GM18873 (cell line): ENCODE results near the gene ARSH.
"Not testable (repeated sequence)": the region's sequence is repeated elsewhere in the genome, so short reads cannot be mapped to it uniquely, and the experiment has no call there.

ENCODE experiments used
- ATAC-seq: cut with Tn5 transposase; IDR thresholded peaks from one replicate; pipeline ENCODE4 v1.9.1; 2021; ENCODE audit warnings: mild to moderate bottlenecking, moderate library complexity, moderate number of reproducible peaks; ENCODE audit not compliant: unreplicated experiment, low FRiP score

Gene ARSH, protein sequence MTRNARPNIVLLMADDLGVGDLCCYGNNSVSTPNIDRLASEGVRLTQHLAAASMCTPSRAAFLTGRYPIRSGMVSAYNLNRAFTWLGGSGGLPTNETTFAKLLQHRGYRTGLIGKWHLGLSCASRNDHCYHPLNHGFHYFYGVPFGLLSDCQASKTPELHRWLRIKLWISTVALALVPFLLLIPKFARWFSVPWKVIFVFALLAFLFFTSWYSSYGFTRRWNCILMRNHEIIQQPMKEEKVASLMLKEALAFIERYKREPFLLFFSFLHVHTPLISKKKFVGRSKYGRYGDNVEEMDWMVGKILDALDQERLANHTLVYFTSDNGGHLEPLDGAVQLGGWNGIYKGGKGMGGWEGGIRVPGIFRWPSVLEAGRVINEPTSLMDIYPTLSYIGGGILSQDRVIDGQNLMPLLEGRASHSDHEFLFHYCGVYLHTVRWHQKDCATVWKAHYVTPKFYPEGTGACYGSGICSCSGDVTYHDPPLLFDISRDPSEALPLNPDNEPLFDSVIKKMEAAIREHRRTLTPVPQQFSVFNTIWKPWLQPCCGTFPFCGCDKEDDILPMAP

DNA sequence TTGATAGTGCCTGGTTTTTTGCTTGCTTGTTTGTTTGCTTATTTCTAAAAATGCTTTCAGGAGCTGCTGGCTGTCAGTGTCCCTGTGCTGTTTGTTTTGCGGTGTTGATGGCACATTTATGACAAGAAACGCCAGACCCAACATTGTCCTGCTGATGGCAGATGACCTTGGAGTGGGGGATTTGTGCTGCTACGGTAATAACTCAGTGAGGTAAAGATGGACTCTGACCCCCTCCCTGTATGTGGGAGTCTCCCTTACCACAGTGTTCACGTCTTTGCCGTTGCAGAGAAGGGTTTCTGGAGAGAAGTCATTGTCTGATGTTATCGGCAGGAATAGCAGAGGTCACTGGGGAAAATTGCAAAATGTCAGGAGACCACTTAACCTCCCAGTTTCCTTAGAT lies at the start of gene ARSH:
ARSH (plus strand) TSS at position 52 of the 400 bp plus-strand sequence; CDS start at position 119, 67 bp downstream.
- no peak for ATAC-seq

DNA sequence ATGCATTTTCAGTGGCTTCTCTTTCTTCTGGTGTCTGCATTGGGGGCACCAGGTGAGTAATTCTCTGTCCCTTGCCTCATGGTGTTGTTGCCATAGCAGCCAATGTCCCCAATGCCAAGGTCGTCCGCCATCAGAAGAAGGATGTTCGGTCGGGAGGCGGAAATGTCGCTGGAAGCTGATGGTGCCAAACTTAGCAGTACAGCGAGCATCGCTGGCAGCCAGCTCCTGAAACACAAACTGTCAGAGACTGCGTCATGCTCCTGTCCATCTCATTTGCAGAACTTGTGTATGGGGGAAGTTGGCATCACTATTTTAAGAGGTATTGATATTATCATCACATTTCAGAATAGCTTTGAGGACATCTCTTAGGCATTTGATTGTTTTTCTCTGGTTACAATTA lies 48.1 kb upstream of the ARSH start:
- no peak for ATAC-seq

DNA sequence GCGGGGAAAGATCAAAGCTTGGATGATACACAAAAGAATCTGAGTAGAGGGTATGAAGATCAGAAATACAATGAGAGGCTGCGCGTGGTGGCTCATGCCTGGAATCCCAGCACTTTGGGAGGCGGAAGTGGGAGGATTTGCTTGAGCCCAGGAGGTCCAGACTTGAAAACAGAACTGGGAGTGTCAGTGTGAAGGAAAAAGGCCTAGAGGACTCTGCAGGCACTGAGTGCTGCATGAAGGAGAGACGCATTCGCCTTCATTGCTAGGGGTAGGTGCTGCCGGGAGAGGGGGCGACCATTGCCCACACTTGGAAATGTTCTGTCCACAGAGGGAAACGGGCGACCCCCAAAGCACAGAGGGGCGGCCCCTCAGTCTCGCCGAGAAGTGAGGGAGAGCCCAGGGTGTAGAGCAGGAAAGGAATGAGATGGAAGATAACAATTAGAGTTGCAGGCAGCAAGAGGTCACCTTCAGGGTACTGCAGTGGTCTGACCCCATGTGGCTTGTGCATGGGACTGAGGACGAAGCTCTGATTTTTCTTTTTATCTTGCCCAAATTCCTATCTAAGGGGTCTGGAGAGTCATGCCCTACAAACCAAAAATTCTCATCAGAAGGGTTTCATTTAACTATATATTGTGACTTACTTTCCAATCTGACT lies 45.4 kb upstream of the ARSH start:
- ATAC-seq = no peak

DNA sequence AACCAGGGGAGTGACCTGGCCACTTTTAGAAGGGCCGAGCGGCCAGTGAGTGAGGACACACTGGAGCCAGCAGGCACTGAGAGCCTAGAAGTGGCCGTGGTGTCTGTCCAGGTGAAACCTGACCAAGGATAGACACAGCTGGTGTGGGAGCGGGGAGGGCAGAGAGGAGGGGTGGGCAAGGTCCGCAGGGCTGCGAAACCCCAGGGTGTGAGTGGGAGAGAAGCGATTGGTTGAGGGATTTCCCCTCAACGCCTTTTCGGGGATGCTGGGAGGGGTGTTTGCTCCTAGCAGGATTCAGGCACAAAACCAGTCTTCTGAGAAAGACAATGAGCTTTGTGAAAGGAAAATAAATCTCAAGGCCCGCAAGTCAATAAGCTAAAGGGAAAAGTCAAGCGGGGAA lies 44.0 kb upstream of the ARSH start:
- ATAC-seq = no peak

DNA sequence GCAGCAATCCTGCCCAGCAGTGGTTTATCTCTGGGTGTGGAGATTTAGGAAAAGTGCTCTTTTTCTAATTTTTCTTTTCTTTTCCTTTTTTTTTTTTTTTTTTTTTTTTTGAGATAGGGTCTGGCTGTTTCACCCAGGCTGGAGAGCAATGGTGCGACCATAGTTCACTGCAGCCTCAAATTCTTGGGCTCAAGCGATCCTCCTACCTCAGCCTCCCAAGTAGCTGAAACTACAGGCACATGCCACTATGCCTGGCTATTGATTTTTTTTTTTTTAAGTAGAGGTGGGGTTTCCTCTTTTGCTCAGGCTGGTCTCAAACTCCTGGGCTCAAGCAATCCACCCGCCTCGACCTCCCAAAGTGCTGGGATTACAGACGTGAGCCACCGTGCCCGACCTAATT lies 42.9 kb upstream of the ARSH start:
- not testable (repeated sequence) for ATAC-seq

DNA sequence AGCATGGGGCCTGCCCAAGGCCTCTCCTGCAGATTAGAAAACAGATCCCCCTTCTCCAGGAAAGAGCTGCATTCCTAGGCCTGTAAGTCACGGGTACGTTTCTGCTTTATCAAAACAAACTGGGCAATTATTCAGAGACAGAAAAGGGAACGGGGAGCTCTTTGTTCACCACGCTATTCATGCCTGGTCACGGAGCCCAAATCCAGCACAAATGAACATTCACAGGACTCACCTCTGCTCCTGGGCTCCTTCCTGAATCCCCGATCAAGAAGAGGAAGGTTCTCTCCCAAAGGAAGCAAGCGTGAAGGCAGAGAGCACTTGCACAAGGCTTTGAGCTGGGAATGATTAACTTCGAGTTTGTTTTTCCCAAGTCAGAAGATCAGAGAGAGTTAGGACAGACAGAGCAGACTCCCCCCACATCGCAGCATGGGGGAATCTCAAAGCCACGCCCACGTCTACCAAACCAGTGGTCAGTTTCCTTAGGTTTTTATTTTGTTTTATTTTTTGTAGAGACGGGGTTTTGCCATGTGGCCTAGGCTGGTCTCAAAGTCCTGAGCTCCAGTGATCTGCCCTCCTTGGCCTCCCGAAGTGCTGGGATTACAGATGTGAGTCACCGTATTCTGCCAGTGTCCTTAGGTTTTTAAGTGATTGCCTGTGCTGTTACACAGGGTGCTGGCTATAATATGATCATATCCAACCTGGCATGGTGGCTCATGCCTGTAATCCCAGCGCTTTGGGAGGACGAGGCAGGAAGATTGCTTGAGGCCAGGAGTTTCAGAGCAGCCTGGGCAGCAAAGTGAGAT lies 42.2 kb upstream of the ARSH start:
- not testable (repeated sequence) for ATAC-seq

DNA sequence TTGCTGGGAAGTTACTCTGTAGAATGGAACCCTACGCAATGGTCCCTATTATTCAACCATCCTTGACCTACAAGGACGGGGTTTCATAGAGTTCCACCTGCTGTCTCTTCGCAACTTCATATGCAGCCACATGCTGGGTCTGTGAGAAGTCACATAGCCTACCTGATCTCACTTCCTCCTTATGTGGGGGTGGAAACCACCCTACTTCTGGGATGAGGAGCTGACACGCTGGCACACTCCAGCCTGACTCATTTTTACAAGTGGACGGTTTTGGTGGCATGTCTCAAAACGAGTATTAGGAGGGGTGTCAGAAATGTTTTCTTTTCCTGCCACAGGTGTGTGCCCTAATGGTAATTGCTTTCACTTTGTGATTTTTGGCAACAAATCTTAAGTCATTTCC lies 40.4 kb upstream of the ARSH start:
- peak; percentile 62 for ATAC-seq

DNA sequence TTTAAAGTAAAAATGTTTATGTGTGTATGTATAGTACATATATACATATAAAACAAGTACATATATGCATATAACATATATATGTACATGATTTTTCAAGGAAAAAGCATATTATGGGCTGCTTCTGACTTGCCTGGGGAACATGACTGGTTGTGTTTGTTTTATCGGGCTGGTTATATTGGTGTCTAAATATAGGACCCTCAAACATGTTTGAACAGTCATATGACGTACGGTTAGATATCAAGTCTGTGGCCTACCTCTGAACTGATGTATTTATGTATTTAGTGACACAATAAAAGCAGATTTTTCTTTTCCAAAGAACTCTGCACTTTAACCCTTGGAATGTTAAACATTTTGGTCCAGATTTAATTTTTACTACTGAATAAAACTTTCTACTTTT lies 39.3 kb upstream of the ARSH start:
- no peak for ATAC-seq

DNA sequence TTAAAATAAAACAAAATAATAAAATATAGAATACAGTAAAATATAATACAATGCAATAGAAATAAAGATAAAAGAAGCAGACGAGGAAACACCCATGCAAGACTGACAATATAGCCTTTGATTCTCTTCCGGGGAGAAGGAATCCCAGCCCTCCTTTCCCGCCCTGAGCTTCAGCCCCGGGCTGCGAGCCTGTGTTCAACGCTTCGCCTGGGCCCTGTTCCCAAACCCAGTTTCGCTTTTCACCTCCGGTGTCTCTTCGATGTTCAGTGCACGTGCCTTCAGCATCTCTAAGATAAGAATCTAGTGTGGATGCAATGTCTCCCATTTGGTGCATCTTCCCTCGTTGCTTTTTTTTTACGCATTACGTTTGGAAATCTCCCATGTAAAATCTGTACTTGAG lies 38.8 kb upstream of the ARSH start:
- no peak for ATAC-seq

DNA sequence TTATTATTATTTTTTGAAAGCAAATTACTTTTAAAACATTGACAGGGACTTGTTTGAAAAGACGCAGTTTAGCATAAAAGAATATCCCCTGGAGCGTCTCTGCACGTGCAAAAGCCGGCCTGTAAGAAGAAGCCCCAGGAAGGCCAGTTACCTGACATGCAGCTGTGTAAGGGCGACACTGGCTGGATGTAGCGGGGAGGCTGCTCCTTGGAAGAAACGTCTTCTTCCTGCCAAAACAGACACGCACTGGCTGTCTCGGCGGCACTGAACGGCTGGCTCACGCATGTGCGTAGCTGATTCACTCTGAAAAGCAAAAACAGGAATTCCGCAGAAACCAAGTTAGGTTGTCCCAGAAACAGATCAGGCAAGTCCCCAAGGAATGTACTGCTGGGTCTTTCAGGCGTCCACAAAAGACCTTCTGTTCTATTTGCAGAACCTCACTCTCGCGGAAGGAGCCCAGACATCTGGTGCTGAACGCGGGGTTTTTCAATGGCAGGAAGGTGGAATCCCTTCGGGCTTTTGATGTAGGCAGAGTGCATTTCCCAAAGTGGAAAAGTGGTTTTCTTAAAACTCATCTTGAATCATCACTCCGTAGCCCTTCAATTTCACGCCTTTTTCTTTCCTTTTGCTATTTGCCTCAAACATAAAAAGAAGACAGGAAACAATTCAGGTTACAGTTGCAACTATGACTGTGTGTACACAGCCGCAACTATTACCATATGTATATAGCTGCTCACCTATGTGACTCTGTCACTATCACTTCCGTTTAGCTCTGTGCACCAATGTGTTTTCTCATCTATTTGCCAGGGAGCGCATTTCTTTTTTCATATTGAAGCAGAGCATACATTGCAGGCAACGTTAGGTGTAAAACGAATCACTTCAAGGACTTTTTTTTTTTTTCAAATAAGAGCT lies 38.1 kb upstream of the ARSH start:
- ATAC-seq = no peak

DNA sequence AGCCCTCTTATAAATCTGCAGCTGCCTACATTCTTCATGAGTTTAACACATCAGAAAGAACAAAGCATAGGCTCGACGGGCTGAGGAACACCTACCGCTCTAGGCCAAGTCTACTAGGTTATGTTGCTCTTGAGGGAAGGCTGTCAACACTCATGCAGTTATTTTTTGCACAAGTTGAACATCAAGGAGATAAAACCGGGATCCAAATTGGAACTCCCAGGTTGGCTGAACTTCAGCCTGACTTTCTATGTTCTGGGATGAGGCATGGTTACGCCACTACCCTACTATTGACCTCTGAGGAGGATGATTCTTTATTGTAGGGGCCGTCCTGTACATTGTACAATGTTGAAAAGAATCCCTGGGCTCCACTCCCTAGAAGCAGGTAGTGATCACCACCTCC lies 37.3 kb upstream of the ARSH start:
- ATAC-seq = no peak

DNA sequence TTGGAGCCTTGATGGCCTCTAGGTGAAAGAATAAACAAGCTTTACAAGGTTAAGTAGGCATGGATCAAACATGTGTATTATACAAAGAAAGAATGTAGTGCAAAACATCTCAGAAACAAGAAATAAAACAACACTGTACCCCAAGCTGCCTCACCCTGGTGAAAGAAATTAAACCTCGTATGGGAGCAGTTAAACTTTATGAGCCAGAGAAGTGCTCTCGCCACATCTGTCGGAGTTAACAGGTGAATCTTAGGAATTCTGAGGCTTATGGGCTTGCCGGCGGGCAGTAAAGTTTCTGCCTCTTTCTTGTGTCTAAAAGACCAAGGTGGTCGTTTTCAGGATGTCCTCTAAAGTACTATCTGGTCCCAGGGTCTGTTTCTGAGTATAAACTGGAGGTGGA lies 34.0 kb upstream of the ARSH start:
- ATAC-seq = no peak

DNA sequence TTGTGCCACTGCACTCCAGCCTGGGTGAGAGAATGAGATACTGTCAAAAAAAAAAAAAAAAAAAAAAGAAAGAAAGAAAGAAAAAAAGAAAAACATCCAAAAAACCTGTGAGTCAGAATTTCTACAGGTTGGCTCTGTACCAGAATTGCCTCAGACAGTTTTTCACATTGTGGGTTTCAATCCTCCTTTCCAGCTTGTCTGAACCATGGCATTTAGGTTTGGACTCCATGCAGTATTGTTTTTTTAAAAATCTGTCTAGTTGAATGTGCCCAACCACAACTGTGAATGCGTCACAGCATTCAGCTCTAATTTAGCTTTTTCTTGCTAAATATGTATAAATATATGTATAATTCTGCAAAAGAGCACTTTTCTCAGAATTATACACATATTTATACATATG lies 31.4 kb upstream of the ARSH start:
- ATAC-seq = no peak

DNA sequence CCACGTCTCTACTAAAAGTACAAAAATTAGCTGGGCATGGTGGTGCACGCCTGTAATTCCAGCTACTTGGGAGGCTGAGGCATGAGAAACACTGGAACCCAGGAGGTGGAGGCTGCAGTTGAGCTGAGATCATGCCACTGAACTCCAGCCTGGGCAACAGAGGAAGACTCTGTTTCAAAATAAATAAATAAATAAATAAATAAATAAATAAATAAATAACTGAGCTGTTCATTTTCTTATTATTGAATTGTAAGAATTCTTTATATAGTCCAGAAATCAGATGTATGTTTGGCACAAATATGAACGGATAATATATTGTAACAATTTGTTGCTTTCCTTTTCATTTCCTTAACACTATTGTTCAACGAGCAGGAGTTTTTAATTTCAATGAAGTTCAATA lies 27.7 kb upstream of the ARSH start:
- not testable (repeated sequence) for ATAC-seq

DNA sequence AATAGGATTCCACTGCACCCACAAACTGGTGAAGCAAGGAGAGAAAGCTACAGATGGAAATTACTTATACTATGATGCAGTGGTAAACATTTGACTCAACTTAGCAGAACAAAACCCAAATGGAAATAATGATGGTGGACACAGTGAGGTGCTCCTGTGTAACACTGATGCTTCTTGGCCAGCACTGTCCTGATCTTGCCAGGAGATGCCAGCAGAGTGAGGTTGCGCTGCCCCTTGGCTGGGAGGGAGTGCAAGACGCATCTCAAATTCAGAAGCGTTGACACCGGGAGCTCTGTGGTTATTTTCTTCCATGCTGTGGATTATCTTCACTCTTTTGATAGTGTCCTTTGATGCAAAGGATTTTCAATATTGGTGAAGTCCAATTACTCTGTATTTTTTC lies 22.0 kb upstream of the ARSH start:
- no peak for ATAC-seq

DNA sequence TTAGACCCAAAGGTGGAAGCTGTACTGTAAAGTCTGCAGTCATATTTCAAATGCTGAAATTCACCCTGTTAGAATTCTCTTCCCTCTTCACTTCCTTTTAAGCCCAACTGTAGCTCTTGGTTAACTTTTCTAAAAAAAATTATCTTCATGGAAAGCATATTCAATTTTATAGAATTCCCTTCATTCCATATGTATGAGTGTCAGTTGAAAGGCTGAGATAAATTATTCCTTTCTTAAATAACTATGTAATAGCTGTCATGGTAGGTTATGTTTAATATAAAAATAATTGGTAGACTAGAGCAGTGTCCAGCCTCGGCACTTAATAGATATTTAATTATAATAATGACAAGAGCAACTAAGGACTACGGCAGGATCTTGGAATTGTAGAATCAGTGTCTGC lies 16.8 kb upstream of the ARSH start:
- no peak for ATAC-seq

DNA sequence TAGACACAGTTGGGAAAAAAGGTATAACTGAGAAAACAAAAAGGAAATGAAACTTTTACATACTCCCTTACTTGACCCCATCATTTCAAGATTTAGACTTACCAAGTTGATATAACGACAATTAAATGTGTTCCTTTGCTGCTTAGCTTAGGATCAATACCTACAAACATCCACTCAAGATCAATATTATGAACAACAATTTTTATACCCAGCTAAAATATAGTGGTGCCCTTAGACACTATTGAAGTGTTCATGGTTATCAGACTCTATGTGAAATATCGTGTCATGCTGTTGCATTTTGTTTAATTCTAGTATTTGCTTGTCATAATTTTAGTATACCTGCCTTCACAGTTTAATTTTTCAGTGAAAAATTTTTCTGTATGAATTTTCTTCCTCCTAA lies 4.2 kb downstream of the ARSH start:
- no peak for ATAC-seq

DNA sequence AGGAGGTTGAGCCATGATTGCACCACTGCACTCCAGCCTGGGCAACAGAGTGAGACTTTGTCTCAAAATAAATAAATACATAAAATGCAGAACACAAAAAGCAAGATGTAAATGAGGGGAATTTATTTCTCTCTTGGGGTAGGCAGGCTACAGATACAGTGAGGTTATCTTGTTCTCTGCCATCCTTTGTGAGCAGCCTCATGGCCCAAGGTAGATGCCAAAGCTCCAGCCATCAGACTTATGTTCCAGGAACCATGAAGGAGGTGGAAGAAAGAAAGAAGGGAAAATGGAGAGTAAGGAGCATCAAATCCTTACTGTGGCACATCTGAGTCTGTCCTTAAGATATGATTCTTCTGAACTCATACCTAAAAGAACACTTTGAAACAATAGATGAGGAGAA lies 11.1 kb downstream of the ARSH start:
- ATAC-seq = no peak

DNA sequence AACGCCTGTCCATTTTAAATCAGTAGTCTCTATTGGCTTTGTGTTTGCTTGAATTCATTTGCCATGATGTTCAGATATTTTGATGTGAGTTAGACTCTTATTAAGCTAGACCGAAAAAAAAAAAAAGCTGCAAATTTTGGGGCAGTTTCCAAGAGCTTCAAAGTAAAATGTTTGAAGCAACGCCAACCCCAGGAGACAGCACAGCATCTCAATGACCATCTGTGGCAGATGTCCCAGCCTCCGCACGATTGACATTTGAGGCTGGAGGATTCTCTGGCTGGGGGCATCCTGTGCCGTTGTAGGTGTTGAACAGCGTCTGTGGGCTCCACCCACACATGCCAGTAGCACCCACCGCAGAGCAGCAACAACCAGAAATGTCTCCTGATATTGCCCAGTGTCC lies 17.8 kb downstream of the ARSH start:
- ATAC-seq = no peak
